ENCODE data around the gene NFYC. TPM values are rescaled to one million over a fixed set of nuclear protein-coding genes. Genes with fewer than 3 reads are reported as not detected.

NFYC gene
- total RNA-seq, 1 donor: 24.2 TPM

DNA sequence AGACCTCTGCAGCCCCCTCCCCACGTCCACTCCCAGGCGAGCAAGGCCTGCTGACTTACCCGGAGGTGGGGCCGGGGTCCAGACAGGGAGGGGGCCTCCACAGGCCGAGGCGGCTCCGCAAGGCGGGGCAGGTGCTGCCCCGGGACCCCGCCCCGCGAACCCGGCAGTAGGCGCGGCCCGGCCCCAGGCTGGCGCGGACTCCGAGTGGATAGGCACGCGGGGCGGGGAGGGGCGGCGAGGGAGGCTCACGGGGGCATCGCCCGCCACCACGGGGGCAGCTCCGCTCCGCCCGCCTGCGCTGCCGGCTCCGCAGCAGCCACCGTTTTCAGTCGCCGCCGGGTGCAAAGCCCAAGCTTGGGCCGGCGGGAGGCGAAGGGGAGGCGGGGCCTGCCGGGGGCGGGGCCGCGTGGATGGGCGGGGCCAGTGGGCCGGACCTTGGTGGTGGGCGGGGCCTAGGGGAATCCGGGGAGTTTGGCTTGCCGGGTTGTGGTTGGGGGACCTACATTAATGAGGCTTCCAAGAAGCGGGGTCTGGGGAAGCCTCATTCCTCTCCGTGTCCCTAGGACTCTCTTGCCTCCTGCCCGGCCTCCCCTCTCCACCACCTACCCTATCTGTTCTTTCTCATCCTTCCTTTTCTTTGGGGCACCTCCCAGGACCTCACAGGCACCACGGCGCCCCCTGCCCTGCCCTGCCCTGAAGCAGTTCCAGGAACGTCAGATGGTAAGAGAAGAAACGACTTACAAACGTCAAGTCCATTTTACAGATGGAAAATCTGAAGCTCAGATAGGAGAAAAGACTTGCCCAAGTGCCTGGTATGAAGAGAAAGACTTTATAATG lies 26.0 kb upstream of the NFYC start, which contains the start of gene RIMS3:
TSS of gene RIMS3 (minus strand) at position 348 of the 837 bp plus-strand sequence. CDS start 23,757 bp downstream, outside the sequence.
- H3K27ac ChIP-seq (ENCODE audit: low read depth, low read length): no peak within 1 kb of the TSS
- TF ChIP-seq, protein P1, sequence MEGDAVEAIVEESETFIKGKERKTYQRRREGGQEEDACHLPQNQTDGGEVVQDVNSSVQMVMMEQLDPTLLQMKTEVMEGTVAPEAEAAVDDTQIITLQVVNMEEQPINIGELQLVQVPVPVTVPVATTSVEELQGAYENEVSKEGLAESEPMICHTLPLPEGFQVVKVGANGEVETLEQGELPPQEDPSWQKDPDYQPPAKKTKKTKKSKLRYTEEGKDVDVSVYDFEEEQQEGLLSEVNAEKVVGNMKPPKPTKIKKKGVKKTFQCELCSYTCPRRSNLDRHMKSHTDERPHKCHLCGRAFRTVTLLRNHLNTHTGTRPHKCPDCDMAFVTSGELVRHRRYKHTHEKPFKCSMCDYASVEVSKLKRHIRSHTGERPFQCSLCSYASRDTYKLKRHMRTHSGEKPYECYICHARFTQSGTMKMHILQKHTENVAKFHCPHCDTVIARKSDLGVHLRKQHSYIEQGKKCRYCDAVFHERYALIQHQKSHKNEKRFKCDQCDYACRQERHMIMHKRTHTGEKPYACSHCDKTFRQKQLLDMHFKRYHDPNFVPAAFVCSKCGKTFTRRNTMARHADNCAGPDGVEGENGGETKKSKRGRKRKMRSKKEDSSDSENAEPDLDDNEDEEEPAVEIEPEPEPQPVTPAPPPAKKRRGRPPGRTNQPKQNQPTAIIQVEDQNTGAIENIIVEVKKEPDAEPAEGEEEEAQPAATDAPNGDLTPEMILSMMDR (IDR thresholded peaks at IDR 0.05; ENCODE audit: extremely low read depth, low read depth, low read length): no peak
- peak within 1 kb of the TSS; percentile 69 for H3K4me2 ChIP-seq (ENCODE audit: insufficient read depth, low read length)
- no peaks in the 10 kb centered on the region for H4K20me1 ChIP-seq (ENCODE audit: insufficient read depth, low read length)
- no peaks in the 10 kb centered on the region for H3K9me3 ChIP-seq (ENCODE audit: low read depth, low read length)
- no peaks in the 10 kb centered on the region for H3K79me2 ChIP-seq (ENCODE audit: insufficient read depth, low read length)
- H2AFZ ChIP-seq (ENCODE audit: low read length): peak within 1 kb of the TSS; percentile 65
- H3K36me3 ChIP-seq (ENCODE audit: insufficient read depth, low read length): no peaks in the 10 kb centered on the region
- peak; percentile 98 for DNase-seq (ENCODE audit: insufficient read length, low spot score, missing footprints)
- H3K27me3 ChIP-seq (ENCODE audit: insufficient read depth, low read length): peaks cover 19% of the 10 kb centered on the region
- no peaks in the 10 kb centered on the region for H3K4me1 ChIP-seq (ENCODE audit: insufficient read depth, low read length)
- H3K4me3 ChIP-seq (ENCODE audit: insufficient read depth, low read length): peak within 1 kb of the TSS; percentile 68

- peak; percentile 94 for DNase-seq (ENCODE audit: insufficient read length, low spot score, missing footprints)
- Histone ChIP-seq H2AFZ (ENCODE audit: low read length) (no peak overlapping the region), H3K79me2 (ENCODE audit: insufficient read depth, low read length) (no peaks in the 10 kb centered on the region), H3K9me3 (ENCODE audit: low read depth, low read length) (no peaks in the 10 kb centered on the region), H3K4me2 (ENCODE audit: insufficient read depth, low read length) (no peak overlapping the region), H3K27ac (ENCODE audit: low read depth, low read length) (no peak overlapping the region), H3K27me3 (ENCODE audit: insufficient read depth, low read length) (peaks cover 17% of the 10 kb centered on the region), H3K4me1 (ENCODE audit: insufficient read depth, low read length) (no peaks in the 10 kb centered on the region), H3K4me3 (ENCODE audit: insufficient read depth, low read length) (no peak overlapping the region), H3K36me3 (ENCODE audit: insufficient read depth, low read length) (no peaks in the 10 kb centered on the region), H4K20me1 (ENCODE audit: insufficient read depth, low read length) (no peaks in the 10 kb centered on the region)
- TF ChIP-seq, protein P1 (IDR thresholded peaks at IDR 0.05; ENCODE audit: extremely low read depth, low read depth, low read length): peak; percentile 87
These were observed 22.6 kb upstream of the NFYC start for GRCh38 chr1:40668769-40669525.

DNA sequence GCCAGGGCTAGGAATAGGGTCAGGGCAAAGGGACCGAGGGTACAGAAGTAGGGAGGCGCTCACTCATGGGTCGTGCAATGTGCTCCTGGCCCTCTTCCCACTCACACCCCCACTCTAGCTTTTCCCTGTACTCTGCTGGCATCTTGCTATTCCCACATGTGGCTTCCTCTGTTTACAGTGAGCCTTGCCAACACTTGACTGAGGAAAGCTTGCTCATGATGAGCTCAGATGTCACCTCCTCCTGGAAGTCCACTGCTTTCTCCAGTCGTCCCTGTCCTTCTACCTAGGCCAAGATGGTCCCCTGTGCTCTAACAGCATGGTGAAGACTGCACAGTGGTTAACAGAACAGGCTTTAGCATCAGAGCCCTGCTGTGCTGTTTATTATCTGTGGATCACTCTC lies 18.1 kb upstream of the NFYC start:
- Histone ChIP-seq H3K4me2 (ENCODE audit: insufficient read depth, low read length) (no peak overlapping the region), H3K27me3 (ENCODE audit: insufficient read depth, low read length) (peaks cover 5% of the 10 kb centered on the region), H3K27ac (ENCODE audit: low read depth, low read length) (no peak overlapping the region), H3K36me3 (ENCODE audit: insufficient read depth, low read length) (no peaks in the 10 kb centered on the region), H3K79me2 (ENCODE audit: insufficient read depth, low read length) (no peaks in the 10 kb centered on the region), H3K4me3 (ENCODE audit: insufficient read depth, low read length) (no peak overlapping the region), H3K4me1 (ENCODE audit: insufficient read depth, low read length) (no peaks in the 10 kb centered on the region), H4K20me1 (ENCODE audit: insufficient read depth, low read length) (no peaks in the 10 kb centered on the region), H2AFZ (ENCODE audit: low read length) (no peak overlapping the region), H3K9me3 (ENCODE audit: low read depth, low read length) (no peaks in the 10 kb centered on the region)
- TF ChIP-seq, protein P1 (IDR thresholded peaks at IDR 0.05; ENCODE audit: extremely low read depth, low read depth, low read length): no peak
- DNase-seq (ENCODE audit: insufficient read length, low spot score, missing footprints): peak; percentile 17

- H3K4me1 ChIP-seq (ENCODE audit: insufficient read depth, low read length): no peaks in the 10 kb centered on the region
- H3K79me2 ChIP-seq (ENCODE audit: insufficient read depth, low read length): no peaks in the 10 kb centered on the region
- H3K36me3 ChIP-seq (ENCODE audit: insufficient read depth, low read length): no peaks in the 10 kb centered on the region
- no peak overlapping the region for H2AFZ ChIP-seq (ENCODE audit: low read length)
- no peak overlapping the region for H3K4me2 ChIP-seq (ENCODE audit: insufficient read depth, low read length)
- H4K20me1 ChIP-seq (ENCODE audit: insufficient read depth, low read length): no peaks in the 10 kb centered on the region
- no peak overlapping the region for H3K27ac ChIP-seq (ENCODE audit: low read depth, low read length)
- no peak overlapping the region for H3K4me3 ChIP-seq (ENCODE audit: insufficient read depth, low read length)
- TF ChIP-seq, protein P1 (IDR thresholded peaks at IDR 0.05; ENCODE audit: extremely low read depth, low read depth, low read length): no peak
- H3K9me3 ChIP-seq (ENCODE audit: low read depth, low read length): no peaks in the 10 kb centered on the region
- peak; percentile 32 for DNase-seq (ENCODE audit: insufficient read length, low spot score, missing footprints)
- no peaks in the 10 kb centered on the region for H3K27me3 ChIP-seq (ENCODE audit: insufficient read depth, low read length)
These were observed 15.0 kb upstream of the NFYC start for GRCh38 chr1:40676501-40676900.
